HepG2 (cell line): Measurements from ENCODE around the gene VPS9D1. TPM values are rescaled to one million over a fixed set of nuclear protein-coding genes. Genes with fewer than 3 reads are reported as not detected.

Source experiments
- ATAC-seq: fragments of 200-7000 bp; cut with Tn5 transposase; 3 replicates; pipeline ENCODE4 v1.9.1; 2020; ENCODE audit warnings: mild to moderate bottlenecking, moderate library complexity
- BruUV-seq: library from RNA; stranded (reverse); fragments of 400-500 nt; replicated peaks from 2 replicates; lab custom pipeline; 2021; lab: Mats Ljungman, UMichigan
- CTCF ChIA-PET: fragments of 300-600 bp; formaldehyde crosslinking; extraction: SDS; loops from one replicate; lab custom pipeline; 2021; ENCODE audit warnings: low total read pairs, inconsistent platforms, low intra/inter-chr PET ratio; lab: Yijun Ruan, JAX
- POLR2A ChIA-PET: fragments of 350-600 bp; sonication (Branson Sonifier 250); formaldehyde crosslinking; loops from one replicate; lab custom pipeline; 2020; ENCODE audit warnings: antibody characterized with exemption, inconsistent platforms; lab: Yijun Ruan, JAX
- DNase-seq: peaks from one replicate; pipeline ENCODE4 v3.0.0-alpha.2; 2015; ENCODE audit warnings: low spot score
- FAIRE-seq: peaks from 3 replicates; lab custom pipeline; 2011; peaks lifted over from hg19 to GRCh38; lab: Jason Lieb, UNC
- H2AFZ ChIP-seq: one replicate; pipeline ENCODE4 v1.6.1; 2011; ENCODE audit warnings: low read length, inconsistent platforms
- H3K27ac ChIP-seq: fragments of 300-600 bp; 3 replicates; pipeline ENCODE4 v1.8.0; 2011; ENCODE audit warnings: mixed run types, mild to moderate bottlenecking, mixed read lengths, low read length, inconsistent platforms; ENCODE audit not compliant: insufficient read depth; ENCODE audit errors: extremely low read length
- H3K27me3 ChIP-seq, 2 experiments: fragments of 200-600 bp in 1 of 2; 2 replicates in 1 of 2; 3 replicates in 1 of 2; pipeline versions ENCODE4 v1.6.0 to v1.8.0; 2011; ENCODE audit warnings: low read length in 2 of 2, mild to moderate bottlenecking in 2 of 2, moderate library complexity in 2 of 2, inconsistent platforms in 1 of 2; ENCODE audit not compliant: insufficient read depth in 2 of 2, control insufficient read depth in 1 of 2
- H3K36me3 ChIP-seq, 2 experiments: fragments of 200-600 bp in 1 of 2; replicated peaks in 1 of 2; 2 replicates in 1 of 2; 3 replicates in 1 of 2; pipeline versions ENCODE4 v1.5.1 to v1.8.0; 2011; ENCODE audit warnings: low read length in 2 of 2, inconsistent platforms in 1 of 2; ENCODE audit not compliant: insufficient read depth in 2 of 2, control insufficient read depth in 1 of 2
- H3K4me1 ChIP-seq: 2 replicates; pipeline ENCODE4 v1.5.1; 2012; ENCODE audit warnings: low read length, inconsistent platforms; ENCODE audit not compliant: insufficient read depth
- H3K4me2 ChIP-seq: 2 replicates; pipeline ENCODE4 v1.6.0; 2011; ENCODE audit warnings: low read depth, low read length, inconsistent platforms
- H3K4me3 ChIP-seq, 3 experiments: fragments of 200-600 bp in 1 of 3; sonication (generic), shearing (Covaris generic) in 1 of 3; replicated peaks in 1 of 3; 2 replicates each; pipeline ENCODE4 v1.5.1; 2011 to 2016; ENCODE audit warnings: low read length in 3 of 3, inconsistent platforms in 2 of 3, low read depth in 2 of 3, mild to moderate bottlenecking in 2 of 3, control low read depth in 1 of 3, mixed read lengths in 1 of 3; ENCODE audit not compliant: insufficient read depth in 1 of 3
- H3K79me2 ChIP-seq: one replicate; pipeline ENCODE4 v1.6.1; 2011; ENCODE audit warnings: low read length, inconsistent platforms; ENCODE audit not compliant: insufficient read depth
- H3K9ac ChIP-seq: 2 replicates; pipeline ENCODE4 v1.6.0; 2011; ENCODE audit warnings: mild to moderate bottlenecking, low read depth, low read length, inconsistent platforms; ENCODE audit not compliant: insufficient read depth
- H3K9me3 ChIP-seq: 2 replicates; pipeline ENCODE4 v1.5.1; 2012; ENCODE audit warnings: mild to moderate bottlenecking, low read length
- H4K20me1 ChIP-seq: 2 replicates; pipeline ENCODE4 v1.6.0; 2011; ENCODE audit warnings: inconsistent platforms, mild to moderate bottlenecking, low read length, moderate library complexity; ENCODE audit not compliant: insufficient read depth
- EED ChIP-seq: sonication (generic); formaldehyde crosslinking; IDR thresholded peaks from 2 replicates; pipeline ENCODE4 v1.5.0; 2020; ENCODE audit warnings: mild to moderate bottlenecking, missing genetic modification reagents
- HDAC6 ChIP-seq: fragments of 200-600 bp; sonication (generic); IDR thresholded peaks from 2 replicates; pipeline ENCODE4 v1.7.0; 2017; ENCODE audit warnings: mild to moderate bottlenecking, antibody characterized with exemption, low read length, low read depth
- HNF4A ChIP-seq: sonication (generic); formaldehyde crosslinking; IDR thresholded peaks from 2 replicates; pipeline ENCODE4 v1.4.0; 2020; ENCODE audit warnings: missing genetic modification reagents
- MED8 ChIP-seq: sonication (generic); formaldehyde crosslinking; IDR thresholded peaks from 2 replicates; pipeline ENCODE4 v1.8.1; 2023; ENCODE audit warnings: mild to moderate bottlenecking, missing genetic modification reagents; ENCODE audit not compliant: insufficient replicate concordance
- PHF8 ChIP-seq: sonication (generic); formaldehyde crosslinking; IDR thresholded peaks from 2 replicates; pipeline ENCODE4 v1.5.0; 2020; ENCODE audit warnings: missing genetic modification reagents
- SMARCE1 ChIP-seq: fragments of 450-650 bp; IDR thresholded peaks from 2 replicates; pipeline ENCODE4 v1.6.1; 2017; ENCODE audit warnings: borderline replicate concordance
- SRY ChIP-seq: sonication (generic); formaldehyde crosslinking; IDR thresholded peaks from 2 replicates; pipeline ENCODE4 v1.8.0; 2022; ENCODE audit warnings: mild to moderate bottlenecking, missing genetic modification reagents
- ZNF180 ChIP-seq: sonication (generic); formaldehyde crosslinking; IDR thresholded peaks from 2 replicates; pipeline ENCODE4 v1.4.0; 2020; ENCODE audit warnings: low read depth, missing genetic modification reagents, borderline replicate concordance
- ZNF296 ChIP-seq: sonication (generic); formaldehyde crosslinking; conservative IDR thresholded peaks from 2 replicates; pipeline ENCODE4 v1.5.0; 2020; ENCODE audit warnings: mild to moderate bottlenecking, missing genetic modification reagents
- ZNF343 ChIP-seq: sonication (generic); formaldehyde crosslinking; IDR thresholded peaks from 2 replicates; pipeline ENCODE4 v1.4.0; 2020; ENCODE audit warnings: mild to moderate bottlenecking, missing genetic modification reagents
- WGBS: methylation state at CpG from one replicate; pipeline ENCODE4 v1.1.6; 2017; ENCODE audit warnings: low lambda C conversion rate; 5-methylcytosine and 5-hydroxymethylcytosine counted together
- in situ Hi-C: cut with HindIII; loops from 2 replicates; pipeline ENCODE4 v1.10.0; 2017; ENCODE audit warnings: low pct_unique_long_range_greater_than_20kb; ENCODE audit not compliant: extremely low pct_ligation_motif_present
- intact Hi-C: fragments of 100-400 bp; cut with micrococcal nuclease; formaldehyde crosslinking; loops from one replicate; pipeline ENCODE4 v1.10.0; 2022; ENCODE audit not compliant: unreplicated experiment
- polyA plus RNA-seq, 8 experiments: library from polyadenylated mRNA; depleted of rRNA in 3 of 8; stranded (reverse) in 7 of 8; unstranded in 1 of 8; fragments of >200 nt; fragmentation: Illumina TruSeq in 4 of 8; extraction: Trizol in 4 of 8; gene quantifications; 2 replicates each; pipeline versions ENCODE4 v1.2.1 to v1.2.3, GENCODE V29; 2011 to 2016; ENCODE audit warnings: low read depth in 4 of 8, missing spikeins in 1 of 8, mixed read lengths in 1 of 8; ENCODE audit not compliant: insufficient read depth in 1 of 8
- total RNA-seq, 5 experiments: library from RNA; depleted of rRNA; stranded (reverse); fragments of >200 nt; fragmentation: Illumina TruSeq; extraction: Trizol; gene quantifications; 2 replicates each; pipeline ENCODE4 v1.2.3, GENCODE V29; 2016; ENCODE audit warnings: low read depth in 1 of 5
- TF ChIP-seq, protein P1 (sequence below): sonication (generic); formaldehyde crosslinking; IDR thresholded peaks from 2 replicates; pipeline ENCODE4 v1.4.0; 2020; ENCODE audit warnings: missing genetic modification reagents, borderline replicate concordance
- TF ChIP-seq, protein P2 (sequence below): sonication (generic); formaldehyde crosslinking; IDR thresholded peaks from 2 replicates; pipeline ENCODE4 v1.4.0; 2020; ENCODE audit warnings: mild to moderate bottlenecking, missing genetic modification reagents
- TF ChIP-seq, protein P3 (sequence below): sonication (generic); formaldehyde crosslinking; IDR thresholded peaks from 2 replicates; pipeline ENCODE4 v1.8.0; 2022; ENCODE audit warnings: mild to moderate bottlenecking, missing genetic modification reagents, moderate library complexity
- TF ChIP-seq, protein P4 (sequence below): sonication (generic); formaldehyde crosslinking; IDR thresholded peaks from 2 replicates; pipeline ENCODE4 v1.4.0; 2020; ENCODE audit warnings: missing genetic modification reagents, borderline replicate concordance

The VPS9D1 gene
- total and polyA plus RNA-seq, 2 of the 13 experiments (the other 11 are each of a cell fraction or from before 2014, with no cell fraction given) = 10.1 to 13.2 TPM

DNA sequence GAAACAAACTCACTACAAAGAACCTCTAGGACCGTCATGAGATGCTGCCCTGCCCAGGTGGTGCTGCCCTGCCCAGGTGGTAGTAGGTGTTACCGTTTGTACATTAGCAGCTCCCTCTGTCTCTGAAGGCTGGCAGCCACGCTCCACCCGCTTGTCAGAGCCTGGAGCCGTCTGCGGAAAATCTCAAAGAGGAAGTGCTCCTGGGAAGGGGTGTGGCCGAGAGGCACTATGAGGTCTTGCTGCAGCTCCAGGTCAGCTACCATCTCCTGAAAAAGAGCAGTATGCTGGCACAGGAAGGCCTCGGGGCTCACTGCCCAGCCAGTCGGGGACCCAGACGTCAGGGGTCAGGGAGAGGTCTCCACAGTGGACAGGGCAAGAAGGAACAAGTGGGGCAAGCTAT lies 28.9 kb upstream of the VPS9D1 start:
- CTCF ChIA-PET = no interaction called here
- H3K27me3 ChIP-seq = no peaks in the 10 kb centered on the region
- no peaks in the 10 kb centered on the region for H3K4me1 ChIP-seq
- in situ Hi-C loops (no loop called here), intact Hi-C loops (no loop called here)
- H3K4me3 ChIP-seq = no peak overlapping the region
- no peaks in the 10 kb centered on the region for H4K20me1 ChIP-seq
- H2AFZ ChIP-seq = no peak overlapping the region
- FAIRE-seq (no peak), DNase-seq (no peak), ATAC-seq (no peak)
- BruUV-seq = no TSS peak
- peaks cover 2% of the 10 kb centered on the region for H3K79me2 ChIP-seq
- WGBS = 93% methylated on average over 10 of the region's 10 CpGs
- H3K9ac ChIP-seq = no peak overlapping the region
- POLR2A ChIA-PET = no interaction called here
- H3K27ac ChIP-seq = no peak overlapping the region
- peaks cover 49 to 78% of the 10 kb centered on the region in 2 experiments for H3K36me3 ChIP-seq
- H3K9me3 ChIP-seq = no peaks in the 10 kb centered on the region
- H3K4me2 ChIP-seq = no peak overlapping the region
- TF ChIP-seq, protein P1, sequence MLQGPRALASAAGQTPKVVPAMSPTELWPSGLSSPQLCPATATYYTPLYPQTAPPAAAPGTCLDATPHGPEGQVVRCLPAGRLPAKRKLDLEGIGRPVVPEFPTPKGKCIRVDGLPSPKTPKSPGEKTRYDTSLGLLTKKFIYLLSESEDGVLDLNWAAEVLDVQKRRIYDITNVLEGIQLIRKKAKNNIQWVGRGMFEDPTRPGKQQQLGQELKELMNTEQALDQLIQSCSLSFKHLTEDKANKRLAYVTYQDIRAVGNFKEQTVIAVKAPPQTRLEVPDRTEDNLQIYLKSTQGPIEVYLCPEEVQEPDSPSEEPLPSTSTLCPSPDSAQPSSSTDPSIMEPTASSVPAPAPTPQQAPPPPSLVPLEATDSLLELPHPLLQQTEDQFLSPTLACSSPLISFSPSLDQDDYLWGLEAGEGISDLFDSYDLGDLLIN (CRISPR knock-in tag) = no peak
- TF ChIP-seq SRY (CRISPR knock-in tag) (no peak), ZNF296 (no peak), EED (CRISPR knock-in tag) (no peak), HDAC6 (no peak), SMARCE1 (no peak), ZNF343 (CRISPR knock-in tag) (no peak), ZNF180 (CRISPR knock-in tag) (no peak), HNF4A (no peak), PHF8 (CRISPR knock-in tag) (no peak), MED8 (no peak)
- TF ChIP-seq, protein P2, sequence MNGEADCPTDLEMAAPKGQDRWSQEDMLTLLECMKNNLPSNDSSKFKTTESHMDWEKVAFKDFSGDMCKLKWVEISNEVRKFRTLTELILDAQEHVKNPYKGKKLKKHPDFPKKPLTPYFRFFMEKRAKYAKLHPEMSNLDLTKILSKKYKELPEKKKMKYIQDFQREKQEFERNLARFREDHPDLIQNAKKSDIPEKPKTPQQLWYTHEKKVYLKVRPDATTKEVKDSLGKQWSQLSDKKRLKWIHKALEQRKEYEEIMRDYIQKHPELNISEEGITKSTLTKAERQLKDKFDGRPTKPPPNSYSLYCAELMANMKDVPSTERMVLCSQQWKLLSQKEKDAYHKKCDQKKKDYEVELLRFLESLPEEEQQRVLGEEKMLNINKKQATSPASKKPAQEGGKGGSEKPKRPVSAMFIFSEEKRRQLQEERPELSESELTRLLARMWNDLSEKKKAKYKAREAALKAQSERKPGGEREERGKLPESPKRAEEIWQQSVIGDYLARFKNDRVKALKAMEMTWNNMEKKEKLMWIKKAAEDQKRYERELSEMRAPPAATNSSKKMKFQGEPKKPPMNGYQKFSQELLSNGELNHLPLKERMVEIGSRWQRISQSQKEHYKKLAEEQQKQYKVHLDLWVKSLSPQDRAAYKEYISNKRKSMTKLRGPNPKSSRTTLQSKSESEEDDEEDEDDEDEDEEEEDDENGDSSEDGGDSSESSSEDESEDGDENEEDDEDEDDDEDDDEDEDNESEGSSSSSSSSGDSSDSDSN (CRISPR knock-in tag) = no peak
- TF ChIP-seq, protein P3, sequence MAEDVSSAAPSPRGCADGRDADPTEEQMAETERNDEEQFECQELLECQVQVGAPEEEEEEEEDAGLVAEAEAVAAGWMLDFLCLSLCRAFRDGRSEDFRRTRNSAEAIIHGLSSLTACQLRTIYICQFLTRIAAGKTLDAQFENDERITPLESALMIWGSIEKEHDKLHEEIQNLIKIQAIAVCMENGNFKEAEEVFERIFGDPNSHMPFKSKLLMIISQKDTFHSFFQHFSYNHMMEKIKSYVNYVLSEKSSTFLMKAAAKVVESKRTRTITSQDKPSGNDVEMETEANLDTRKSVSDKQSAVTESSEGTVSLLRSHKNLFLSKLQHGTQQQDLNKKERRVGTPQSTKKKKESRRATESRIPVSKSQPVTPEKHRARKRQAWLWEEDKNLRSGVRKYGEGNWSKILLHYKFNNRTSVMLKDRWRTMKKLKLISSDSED (CRISPR knock-in tag) = no peak
- TF ChIP-seq, protein P4, sequence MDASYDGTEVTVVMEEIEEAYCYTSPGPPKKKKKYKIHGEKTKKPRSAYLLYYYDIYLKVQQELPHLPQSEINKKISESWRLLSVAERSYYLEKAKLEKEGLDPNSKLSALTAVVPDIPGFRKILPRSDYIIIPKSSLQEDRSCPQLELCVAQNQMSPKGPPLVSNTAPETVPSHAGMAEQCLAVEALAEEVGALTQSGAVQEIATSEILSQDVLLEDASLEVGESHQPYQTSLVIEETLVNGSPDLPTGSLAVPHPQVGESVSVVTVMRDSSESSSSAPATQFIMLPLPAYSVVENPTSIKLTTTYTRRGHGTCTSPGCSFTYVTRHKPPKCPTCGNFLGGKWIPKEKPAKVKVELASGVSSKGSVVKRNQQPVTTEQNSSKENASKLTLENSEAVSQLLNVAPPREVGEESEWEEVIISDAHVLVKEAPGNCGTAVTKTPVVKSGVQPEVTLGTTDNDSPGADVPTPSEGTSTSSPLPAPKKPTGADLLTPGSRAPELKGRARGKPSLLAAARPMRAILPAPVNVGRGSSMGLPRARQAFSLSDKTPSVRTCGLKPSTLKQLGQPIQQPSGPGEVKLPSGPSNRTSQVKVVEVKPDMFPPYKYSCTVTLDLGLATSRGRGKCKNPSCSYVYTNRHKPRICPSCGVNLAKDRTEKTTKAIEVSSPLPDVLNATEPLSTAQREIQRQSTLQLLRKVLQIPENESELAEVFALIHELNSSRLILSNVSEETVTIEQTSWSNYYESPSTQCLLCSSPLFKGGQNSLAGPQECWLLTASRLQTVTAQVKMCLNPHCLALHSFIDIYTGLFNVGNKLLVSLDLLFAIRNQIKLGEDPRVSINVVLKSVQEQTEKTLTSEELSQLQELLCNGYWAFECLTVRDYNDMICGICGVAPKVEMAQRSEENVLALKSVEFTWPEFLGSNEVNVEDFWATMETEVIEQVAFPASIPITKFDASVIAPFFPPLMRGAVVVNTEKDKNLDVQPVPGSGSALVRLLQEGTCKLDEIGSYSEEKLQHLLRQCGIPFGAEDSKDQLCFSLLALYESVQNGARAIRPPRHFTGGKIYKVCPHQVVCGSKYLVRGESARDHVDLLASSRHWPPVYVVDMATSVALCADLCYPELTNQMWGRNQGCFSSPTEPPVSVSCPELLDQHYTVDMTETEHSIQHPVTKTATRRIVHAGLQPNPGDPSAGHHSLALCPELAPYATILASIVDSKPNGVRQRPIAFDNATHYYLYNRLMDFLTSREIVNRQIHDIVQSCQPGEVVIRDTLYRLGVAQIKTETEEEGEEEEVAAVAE (CRISPR knock-in tag) = no peak
